NCI-H748 (cell line): Measurements from ENCODE around the gene CDCA3.
A peak's percentile ranks its signal among the peaks of the same experiment; 100 is the strongest.

Source experiments
- DNase-seq: peaks from one replicate; lab custom pipeline; 2025; ENCODE audit not compliant: unreplicated experiment; lab: John Stamatoyannopoulos, UW

CDCA3 gene

GRCh38 chr12:6821591-6822425 lies 29.3 kb downstream of the CDCA3 start, which contains the start of gene GPR162:
TSS of gene GPR162 (plus strand) at chr12:6821821. CDS start at chr12:6823899, 2,078 bp downstream.
- peak; percentile 79 for DNase-seq

GRCh38 chr12:6820166-6820565 lies 30.9 kb downstream of the CDCA3 start:
- DNase-seq, result no peak

GRCh38 chr12:6819106-6820030 lies 31.7 kb downstream of the CDCA3 start:
- DNase-seq, result no peak

GRCh38 chr12:6818645-6819044 lies 32.4 kb downstream of the CDCA3 start:
- no peak for DNase-seq

DNA sequence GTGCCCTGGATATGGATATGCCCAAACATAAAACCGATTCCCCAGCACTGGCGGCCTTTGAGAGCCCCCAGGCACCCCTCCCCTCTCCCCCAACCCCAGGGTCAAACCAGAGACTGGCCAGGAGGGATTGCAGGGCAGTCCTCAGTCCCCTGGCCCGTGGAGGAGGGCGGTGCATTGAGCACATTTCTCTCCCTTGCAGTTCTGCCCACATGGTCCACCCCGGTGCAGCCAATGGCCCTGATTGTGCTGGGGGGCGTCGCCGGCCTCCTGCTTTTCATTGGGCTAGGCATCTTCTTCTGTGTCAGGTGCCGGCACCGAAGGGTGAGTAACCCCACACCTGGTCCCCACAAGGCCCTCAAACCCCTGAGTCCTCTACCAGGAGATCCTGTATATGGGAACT lies 32.9 kb downstream of the CDCA3 start:
- DNase-seq, result no peak

GRCh38 chr12:6817662-6818157 lies 33.4 kb downstream of the CDCA3 start:
- no peak for DNase-seq

DNA sequence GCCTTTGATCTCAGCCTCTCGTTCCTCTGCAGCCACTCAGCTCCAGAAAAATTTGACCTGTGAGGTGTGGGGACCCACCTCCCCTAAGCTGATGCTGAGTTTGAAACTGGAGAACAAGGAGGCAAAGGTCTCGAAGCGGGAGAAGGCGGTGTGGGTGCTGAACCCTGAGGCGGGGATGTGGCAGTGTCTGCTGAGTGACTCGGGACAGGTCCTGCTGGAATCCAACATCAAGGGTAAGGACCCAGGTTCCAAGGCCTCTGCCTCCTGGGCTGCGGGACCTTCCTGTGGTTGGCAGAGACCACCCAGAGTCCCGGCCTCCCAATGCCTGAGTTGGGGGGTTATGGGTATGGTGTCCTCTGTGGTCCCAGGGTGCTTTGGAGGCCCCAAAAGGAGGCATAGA lies 34.0 kb downstream of the CDCA3 start:
- no peak for DNase-seq

- DNase-seq, result no peak
These were observed 34.5 kb downstream of the CDCA3 start for GRCh38 chr12:6816598-6816997.

GRCh38 chr12:6813363-6813762 lies 37.7 kb downstream of the CDCA3 start:
- no peak for DNase-seq

GRCh38 chr12:6810758-6811157 lies 40.3 kb downstream of the CDCA3 start:
- no peak for DNase-seq

DNA sequence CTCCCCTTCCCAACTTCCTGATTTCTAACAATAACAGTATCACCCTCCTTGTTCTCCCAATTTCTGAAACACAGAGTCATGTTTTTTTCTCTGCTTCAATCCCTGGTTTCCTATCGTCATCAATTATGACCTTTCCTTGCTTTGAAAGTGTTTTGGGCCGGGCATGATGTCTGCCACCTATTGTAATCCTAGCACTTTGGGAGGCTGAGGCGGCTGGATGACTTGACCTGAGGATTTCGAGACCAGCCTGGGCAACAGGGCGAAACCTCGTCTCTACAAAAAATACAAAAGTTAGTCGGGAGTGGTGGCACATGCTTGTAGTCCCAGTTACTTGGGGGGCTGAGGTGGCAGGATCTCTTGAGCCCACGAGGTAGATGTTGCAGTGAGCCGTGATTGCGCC lies 42.0 kb downstream of the CDCA3 start:
- DNase-seq, result no peak

- DNase-seq, result no peak
These were observed 43.9 kb downstream of the CDCA3 start for GRCh38 chr12:6807170-6807569.

GRCh38 chr12:6799147-6799546 lies 51.9 kb downstream of the CDCA3 start:
- no peak for DNase-seq
